SIG-M5 treated with dmso at 0.1 percent for 504 hours (cell line): ENCODE data around the gene PKP3.
"Not testable (repeated sequence)": the region's sequence is repeated elsewhere in the genome, so short reads cannot be mapped to it uniquely, and the experiment has no call there.

Experiments used
- DNase-seq: peaks from one replicate; lab custom pipeline; 2025; ENCODE audit not compliant: unreplicated experiment; lab: John Stamatoyannopoulos, UW

Gene PKP3

GRCh38 chr11:363443-363805, 30.6 kb upstream of the PKP3 start:
- not testable (repeated sequence) for DNase-seq

DNA sequence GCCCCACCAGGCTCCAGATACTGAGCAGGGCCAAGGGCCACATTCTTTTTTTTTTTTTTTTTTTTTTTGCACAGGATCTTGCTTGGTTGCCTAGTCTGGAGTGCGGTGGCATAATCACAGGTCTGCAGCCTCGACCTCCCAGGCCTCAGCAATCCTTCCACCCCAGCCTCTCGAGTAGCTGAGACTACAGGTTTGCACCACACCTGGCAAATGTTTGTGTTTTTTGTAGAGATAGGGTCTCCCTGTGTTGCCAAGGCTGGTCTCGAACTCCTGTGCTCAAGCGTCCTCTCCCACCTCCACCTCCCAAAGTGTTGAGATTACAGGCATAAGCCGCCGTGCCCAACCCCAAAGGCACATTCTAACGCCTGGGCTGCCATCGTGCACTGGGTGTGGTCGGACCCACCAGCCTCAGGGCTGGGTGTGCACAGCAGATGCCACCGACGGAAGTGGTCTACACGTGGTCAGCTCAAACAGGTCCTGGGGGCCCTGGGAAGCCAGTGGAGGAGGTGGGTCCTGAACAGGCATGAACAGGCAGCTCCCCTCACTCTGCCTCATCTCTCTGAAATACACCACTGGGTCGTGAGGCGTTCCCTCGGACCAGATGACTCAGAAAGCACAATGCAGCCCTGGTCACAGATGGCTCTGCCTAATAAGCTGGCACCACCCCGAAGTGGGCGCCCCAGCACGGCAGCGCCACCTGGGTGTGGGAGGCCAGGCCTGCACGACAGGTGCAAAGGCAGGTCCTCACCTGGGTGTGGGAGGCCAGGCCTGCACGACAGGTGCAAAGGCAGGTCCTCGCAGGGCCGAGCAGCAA, 29.9 kb upstream of the PKP3 start:
- DNase-seq: no peak

DNA sequence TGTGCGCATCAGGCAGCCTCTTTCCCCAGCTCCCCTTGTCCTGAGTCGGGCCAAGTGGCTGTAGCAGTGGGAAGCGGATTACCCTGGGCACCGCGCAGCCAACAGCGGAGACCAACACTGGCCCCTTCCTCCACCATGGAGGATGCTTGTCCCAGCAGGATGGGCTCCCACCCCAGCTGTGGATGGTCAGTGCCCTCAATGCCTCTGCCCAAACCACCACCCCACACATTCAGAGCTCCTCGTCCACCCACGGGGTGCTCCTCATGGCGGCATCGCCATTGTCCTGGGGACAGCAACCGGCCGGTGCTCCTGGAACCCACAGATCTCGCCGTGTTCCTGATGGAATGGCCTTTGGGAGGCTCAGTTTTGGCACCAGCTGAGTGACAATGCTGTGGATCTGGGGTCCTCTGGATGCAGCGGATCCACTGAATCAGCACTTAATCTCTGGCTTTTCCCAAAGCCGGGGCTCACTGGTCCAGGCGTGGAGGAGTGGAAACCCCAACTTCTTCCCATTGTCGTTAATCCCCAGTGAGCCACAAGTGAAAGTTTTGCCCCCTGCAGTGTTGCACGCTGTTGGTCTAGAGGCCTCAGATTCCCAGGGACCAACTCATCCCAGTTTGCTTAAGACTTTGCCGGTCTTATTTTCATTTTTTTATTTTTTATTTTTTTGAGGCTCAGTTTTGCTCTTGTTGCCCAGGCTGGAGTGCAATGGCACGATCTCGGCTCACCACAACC, 28.9 kb upstream of the PKP3 start:
- no peak for DNase-seq

- DNase-seq: no peak
Observed at GRCh38 chr11:365831-366230, 28.2 kb upstream of the PKP3 start.

GRCh38 chr11:367956-368413, 26.0 kb upstream of the PKP3 start:
- DNase-seq: no peak

- no peak for DNase-seq
Observed at GRCh38 chr11:368414-369335, 25.3 kb upstream of the PKP3 start.

- DNase-seq: no peak
Observed at GRCh38 chr11:369336-370018, 24.5 kb upstream of the PKP3 start, which contains the start of gene B4GALNT4. Gene B4GALNT4 (plus strand): TSS chr11:369499. CDS start chr11:369804, 305 bp downstream.

- DNase-seq: no peak
Observed at GRCh38 chr11:370070-370941, 23.7 kb upstream of the PKP3 start.

DNA sequence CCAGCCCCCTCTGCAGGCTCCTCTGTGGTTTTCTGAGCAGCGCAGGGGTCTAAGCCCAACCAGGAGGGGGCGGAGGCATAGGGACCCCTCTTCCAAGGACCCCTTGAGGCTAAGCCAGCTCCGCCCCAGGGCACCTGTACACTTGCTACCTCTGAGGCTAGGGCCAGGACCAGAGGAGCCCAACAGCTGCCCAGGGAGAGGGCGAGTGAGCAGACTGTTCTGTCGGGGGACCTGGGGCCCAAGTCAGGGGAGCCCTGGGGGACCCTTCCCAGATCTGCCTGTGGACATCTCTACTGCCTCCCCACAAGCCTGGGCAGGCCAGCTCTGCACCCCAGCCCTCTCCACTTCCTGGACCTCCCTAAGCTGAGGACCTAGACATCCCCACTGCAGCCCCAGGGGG, 23.0 kb upstream of the PKP3 start:
- no peak for DNase-seq

- DNase-seq: no peak
Observed at GRCh38 chr11:371716-372590, 22.1 kb upstream of the PKP3 start.

DNA sequence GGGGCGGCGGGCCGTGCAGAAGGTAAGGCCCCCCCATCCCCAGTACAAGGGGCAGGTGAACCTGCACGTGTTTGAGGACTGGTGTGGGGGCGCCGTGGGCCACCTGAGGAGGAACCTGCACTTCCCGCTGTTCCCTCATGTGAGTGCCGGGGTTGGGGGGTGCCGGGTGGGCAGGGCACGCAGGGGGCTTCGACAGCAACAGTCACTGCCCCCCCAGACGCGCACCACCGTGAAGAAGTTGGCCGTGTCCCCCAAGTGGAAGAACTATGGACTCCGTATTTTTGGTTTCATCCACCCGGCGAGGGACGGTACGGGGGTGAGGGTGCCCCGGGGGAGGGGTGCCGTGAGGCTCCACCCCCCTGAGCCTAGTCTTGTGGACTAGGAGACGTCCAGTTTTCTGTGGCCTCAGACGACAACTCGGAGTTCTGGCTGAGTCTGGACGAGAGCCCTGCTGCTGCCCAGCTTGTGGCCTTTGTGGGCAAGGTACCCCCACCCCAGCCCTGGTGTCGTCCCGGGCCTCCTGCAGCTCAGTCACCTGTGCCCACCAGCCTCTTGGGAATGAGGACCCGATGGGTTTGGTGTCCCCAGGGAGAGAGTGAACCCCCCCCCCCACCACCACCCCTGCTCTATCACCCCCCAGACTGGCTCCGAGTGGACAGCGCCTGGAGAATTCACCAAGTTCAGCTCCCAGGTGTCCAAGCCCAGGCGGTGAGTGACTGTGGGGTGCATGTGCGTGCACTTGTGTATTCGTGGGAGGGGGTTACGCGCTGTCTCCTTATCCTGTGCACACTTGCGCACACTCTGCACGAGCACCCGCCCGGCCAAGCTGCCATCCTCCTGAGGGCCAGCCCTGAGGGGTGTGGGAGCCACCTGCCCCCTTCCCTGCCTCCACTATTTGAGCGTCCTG, 20.9 kb upstream of the PKP3 start:
- no peak for DNase-seq

- no peak for DNase-seq
Observed at GRCh38 chr11:373716-374551, 20.1 kb upstream of the PKP3 start.

- no peak for DNase-seq
Observed at GRCh38 chr11:375065-376025, 18.7 kb upstream of the PKP3 start.

DNA sequence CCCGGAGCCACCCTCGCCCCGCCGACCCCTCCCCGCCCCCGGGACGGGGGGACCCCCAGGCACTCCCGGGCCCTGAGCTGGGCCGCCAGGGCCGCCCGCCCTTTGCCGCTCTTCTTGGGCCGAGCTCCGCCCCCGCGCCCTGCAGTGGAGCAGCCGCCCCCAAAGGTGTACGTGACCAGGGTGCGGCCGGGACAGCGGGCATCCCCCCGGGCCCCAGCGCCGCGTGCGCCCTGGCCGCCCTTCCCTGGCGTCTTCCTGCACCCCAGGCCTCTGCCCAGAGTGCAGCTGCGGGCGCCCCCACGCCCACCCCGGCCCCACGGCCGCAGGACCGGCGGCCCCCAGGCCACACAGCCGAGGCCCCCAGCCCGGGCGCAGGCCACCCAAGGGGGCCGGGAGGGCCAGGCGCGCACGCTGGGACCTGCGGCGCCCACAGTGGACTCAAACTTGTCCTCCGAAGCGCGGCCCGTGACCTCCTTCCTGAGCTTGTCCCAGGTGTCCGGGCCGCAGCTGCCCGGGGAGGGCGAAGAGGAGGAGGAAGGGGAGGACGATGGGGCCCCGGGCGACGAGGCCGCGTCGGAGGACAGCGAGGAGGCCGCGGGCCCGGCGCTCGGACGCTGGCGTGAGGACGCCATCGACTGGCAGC, 17.4 kb upstream of the PKP3 start:
- no peak for DNase-seq

- DNase-seq: no peak
Observed at GRCh38 chr11:377174-377865, 16.7 kb upstream of the PKP3 start.
